HG03457 (cell line): ENCODE measurements around the gene MMP19.
"Not testable (repeated sequence)": the region's sequence is repeated elsewhere in the genome, so short reads cannot be mapped to it uniquely, and the experiment has no call there.

Experiments used
- ATAC-seq: cut with Tn5 transposase; IDR thresholded peaks from one replicate; pipeline ENCODE4 v1.9.1; 2021; ENCODE audit warnings: moderate number of reproducible peaks; ENCODE audit not compliant: unreplicated experiment

Gene MMP19, protein sequence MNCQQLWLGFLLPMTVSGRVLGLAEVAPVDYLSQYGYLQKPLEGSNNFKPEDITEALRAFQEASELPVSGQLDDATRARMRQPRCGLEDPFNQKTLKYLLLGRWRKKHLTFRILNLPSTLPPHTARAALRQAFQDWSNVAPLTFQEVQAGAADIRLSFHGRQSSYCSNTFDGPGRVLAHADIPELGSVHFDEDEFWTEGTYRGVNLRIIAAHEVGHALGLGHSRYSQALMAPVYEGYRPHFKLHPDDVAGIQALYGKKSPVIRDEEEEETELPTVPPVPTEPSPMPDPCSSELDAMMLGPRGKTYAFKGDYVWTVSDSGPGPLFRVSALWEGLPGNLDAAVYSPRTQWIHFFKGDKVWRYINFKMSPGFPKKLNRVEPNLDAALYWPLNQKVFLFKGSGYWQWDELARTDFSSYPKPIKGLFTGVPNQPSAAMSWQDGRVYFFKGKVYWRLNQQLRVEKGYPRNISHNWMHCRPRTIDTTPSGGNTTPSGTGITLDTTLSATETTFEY

DNA sequence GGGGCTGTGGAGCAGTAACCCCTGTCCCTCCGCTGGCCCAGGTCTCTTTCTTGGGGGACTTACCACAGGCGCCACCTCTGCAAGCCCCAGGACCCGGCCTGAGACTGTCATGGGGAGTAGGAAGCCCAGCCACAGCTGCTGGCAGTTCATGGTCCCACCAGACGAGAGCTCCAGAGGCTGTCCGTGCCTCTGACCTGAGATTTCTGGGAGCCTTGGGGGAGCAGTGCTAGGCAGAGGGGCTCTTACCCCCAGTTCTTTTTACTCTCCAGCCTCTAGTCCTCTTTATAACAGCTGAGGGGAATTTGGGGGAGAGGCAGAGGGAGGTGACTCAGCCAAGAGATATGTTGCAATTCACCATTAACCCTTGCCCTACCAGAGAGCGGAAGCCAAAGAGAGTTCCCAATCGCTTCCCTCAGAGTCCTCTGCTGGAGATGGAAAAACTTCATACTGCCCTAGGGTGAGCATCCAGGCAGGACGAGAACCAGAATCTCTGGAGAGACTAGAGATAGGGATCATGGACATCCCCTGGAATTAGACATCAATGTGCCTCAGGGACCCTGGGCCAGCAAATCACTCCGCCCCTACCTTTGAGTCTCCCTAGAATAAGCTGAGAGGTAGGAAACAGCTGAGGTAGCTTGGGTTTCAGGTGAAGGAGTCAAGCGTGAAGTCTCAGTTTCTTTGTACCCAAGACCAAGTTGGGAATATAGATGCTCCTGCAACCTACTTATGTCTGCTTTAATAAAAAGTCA is at the start of gene MMP19:
Gene MMP19 (minus strand): TSS at position 256 of the 749 bp plus-strand sequence. CDS start 106 bp downstream, at position 150.
- no peak for ATAC-seq

DNA sequence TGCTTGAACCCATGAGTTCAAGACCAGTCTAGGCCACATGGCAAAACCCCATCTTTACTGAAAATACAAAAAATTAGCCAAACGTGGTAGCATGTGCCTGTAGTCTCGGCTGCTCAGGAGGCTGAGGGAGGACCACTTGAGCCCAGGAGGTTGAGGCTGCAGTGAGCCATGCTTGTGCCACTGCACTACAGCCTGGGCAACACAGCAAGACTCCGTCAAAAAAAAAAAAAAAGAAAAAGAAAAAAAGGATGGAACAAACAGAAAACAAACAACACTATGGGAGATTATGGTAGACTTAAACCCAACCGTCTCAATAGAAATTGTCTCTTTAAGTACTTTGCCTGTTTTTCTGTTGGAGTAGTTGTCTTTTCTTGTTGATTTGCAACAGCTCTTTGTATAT is 48.6 kb upstream of the MMP19 start:
- ATAC-seq: no peak

DNA sequence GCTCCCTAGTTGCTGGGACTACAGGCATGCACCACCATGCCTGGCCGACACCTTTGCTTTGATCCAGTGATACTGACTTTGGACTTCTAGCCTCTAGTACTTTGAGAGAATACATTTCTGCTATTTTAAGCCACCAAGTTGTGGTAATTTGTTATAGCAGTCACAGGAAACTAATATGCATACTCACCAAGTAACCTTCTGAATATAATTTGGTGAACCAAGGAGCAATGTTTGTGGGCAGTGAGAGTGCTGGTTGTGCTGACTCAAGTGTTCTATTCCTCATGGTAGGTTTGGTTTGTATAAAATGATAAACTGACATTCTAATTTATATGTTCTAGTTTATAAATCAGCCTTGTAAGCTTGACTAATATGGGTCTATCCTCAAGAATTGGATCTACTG is 42.4 kb upstream of the MMP19 start:
- no peak for ATAC-seq

DNA sequence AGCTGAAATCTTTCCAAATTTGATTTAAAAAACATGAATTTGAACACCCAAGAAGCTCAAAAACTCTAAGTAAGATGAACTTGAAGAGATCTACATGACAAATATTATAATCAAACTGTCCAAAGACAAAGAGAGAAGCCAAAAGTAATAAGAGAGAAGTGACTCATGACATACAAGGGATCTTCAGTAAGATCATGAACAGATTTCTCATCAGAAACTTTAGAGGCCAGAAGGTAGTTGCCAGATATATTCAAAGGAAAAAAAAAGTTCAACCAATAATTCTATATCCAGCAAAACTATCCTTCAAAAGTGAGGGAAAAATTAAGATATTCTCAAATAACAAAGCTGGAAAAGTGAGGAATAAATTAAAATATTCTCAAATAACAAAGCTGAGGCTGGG is 35.1 kb upstream of the MMP19 start:
- no peak for ATAC-seq

DNA sequence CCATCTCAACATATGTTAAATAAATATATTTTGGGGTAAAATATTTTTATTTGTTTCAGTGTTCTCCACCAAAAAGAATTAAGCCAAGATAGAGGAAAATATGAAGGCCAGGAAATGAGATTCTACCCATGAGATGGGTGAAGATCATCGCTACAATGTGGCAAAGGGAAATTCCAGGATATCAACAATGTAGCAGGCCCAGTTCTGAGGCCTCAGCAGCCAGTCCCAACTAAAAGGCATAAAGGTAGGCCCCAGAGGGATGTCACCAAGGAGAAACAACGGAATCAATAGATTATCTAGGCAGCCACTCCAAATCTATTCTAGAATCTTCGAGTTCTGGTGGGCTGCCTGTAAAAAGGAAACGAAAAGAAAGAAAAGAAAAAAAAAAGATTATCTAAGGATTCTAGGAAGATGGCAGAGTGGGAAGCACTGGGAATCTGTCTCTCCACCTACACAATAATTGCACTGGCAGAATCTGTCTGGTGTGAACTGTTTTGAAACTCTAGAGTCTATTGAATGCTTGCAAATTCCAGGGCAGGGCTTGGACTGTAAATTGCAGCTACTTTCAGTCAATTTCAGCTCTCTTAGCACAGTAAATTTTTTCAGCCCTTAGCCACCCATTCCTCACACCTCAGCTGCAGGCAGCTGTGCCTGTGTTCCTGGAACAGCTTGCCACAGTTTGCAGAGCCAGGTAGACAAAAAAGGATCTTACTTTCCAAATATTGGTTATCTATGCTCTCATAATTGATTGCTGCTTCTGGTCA is 33.1 kb upstream of the MMP19 start:
- ATAC-seq: no peak

DNA sequence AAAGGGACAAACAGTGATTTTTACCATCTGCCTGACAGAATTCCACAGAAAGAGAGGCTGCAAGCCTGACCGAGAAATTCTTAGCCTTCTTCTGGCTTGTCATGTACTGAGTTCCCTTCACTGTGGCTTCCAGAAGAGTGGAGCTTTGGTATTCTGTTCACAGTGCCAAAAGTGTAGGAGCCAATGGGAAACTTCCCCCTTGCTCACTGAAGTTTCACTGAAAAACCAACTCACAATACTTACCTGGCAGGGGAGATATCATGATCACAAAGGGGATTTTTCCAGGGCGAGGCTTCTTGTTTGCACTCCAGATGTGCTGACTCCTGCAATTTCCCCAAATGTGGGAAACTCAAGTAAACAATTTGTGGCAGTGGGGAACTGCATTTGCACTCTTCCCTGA is 31.7 kb upstream of the MMP19 start:
- ATAC-seq: no peak

DNA sequence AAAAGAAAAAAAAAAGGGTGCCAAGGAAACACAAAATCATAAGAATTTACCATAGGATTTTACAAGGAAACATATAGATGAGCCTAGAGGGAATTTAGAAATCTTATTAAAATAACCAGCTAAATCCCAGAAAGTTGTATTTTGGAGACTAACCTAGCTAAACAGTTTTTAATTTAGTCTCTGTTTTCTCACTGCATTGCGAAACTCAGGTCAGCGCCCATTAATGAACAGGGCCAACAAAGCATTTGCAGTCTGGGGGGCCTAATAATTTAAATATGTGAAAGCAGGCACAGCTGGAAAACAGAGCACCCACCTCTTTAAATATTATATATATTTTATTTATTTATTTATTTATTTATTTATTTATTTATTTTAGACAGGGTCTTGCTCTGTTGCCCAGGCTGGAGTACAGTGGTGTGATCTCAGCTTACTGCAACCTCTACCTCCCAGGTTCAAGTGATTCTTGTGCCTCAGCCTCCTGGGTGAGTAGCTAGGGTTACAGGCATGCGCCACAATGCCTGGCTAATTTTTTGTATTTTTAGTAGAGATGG is 23.8 kb upstream of the MMP19 start:
- ATAC-seq: not testable (repeated sequence)

DNA sequence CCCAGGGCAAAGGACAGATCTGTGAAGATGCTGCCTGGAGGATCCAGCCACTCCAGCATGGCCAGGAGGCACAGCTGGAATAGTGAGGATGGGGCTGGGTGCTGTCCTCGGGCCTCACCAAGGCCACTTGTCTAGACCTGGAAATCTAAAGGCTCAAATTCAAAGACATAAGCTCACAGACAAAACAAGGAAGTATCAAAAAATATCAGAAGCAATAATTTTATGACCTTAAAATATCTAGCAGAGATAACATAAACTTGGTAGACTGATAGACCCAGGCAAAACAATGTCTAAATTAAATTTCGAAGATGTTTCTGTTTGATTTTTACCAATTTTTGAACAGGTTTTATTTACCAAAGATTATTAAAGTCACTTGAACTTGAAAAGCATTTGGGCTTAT is 22.6 kb upstream of the MMP19 start:
- no peak for ATAC-seq

DNA sequence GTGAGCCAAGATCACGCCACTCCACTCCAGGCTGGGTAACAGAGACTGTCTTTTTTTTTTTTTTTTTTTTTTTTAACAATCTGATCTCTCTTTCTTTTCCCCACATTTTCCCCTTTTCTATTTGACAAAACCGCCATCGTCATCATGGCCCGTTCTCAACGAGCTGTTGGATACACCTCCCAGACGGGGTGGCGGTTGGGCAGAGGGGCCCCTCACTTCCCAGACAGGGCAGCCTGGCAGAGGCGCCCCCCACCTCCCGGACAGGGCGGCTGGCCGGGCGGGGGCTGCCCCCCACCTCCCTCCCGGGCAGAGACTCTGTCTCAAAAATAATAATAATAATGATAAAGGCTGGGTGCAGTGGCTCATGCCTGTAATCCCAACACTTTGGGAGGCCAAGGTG is 20.2 kb upstream of the MMP19 start:
- ATAC-seq: not testable (repeated sequence)

DNA sequence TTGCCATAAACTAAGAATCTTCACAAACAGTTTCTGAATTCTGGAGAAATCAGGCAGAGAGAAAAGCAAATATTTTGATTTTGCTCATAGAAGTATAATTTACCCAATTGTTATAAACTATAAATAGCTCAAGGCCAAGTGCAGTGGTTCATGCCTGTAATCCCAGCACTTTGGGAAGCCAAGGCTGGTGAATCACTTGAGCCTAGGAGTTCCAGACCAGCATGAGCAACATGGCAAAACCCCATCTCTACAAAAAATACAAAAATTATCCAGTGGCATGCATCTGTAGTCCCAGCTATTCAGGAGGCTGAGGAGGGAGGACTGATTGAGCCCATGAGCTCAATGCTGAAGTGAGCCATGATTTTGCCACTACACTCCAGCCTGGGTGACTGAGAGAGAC is 19.6 kb upstream of the MMP19 start:
- ATAC-seq: no peak

DNA sequence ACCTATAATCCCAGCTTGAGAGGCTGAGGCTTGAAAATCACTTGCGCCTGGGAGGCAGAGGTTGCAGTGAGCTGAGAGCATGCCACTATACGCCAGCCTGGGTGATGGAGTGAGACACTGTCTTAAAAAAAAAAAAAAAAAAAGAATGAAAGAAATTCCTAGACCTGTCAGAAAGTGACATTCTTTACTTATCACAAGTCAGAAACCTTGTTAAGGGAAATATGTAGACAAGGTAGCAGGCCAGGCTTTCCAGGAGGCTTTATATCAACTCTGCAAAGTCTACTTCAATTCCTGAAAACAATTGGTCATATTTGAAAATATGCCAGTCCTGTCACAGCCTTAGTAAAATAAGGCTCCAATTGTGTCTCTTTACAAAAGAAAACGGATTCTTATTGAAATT is 19.1 kb upstream of the MMP19 start:
- no peak for ATAC-seq

DNA sequence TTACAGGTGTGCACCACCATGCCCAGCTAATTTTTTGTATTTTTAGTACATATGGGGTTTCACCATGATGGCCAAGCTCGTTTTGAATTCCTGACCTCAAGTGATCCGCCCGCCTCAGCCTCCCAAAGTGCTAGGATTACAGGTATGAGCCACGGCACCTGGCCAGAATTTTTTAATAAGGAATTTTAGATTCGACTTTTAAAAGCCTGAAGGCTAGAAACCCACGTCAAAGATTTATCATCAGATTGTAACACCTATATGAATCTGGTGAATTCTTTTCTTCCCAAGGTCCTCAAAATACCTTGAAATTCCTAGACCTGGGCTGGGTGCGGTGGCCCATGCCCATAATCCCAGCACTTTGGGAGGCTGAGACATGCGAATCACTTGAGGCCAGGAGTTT is 18.7 kb upstream of the MMP19 start:
- no peak for ATAC-seq

DNA sequence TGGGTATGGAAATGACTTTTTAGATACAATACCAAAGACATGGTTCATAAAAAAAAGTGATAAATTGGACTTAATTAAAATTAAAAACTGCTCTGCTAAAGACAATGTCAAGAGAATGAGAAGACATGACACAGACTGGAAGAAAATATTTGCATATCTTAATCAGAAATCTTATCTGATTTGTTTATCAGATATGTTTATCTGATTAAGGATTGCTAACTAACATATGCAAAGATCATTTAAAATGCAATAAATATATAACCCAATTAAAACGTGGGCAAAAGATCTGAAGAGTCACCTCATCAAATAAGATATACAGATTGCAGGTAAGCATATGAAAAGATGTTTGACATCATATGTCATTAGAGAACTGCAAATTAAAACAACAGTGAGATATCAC is 10.0 kb upstream of the MMP19 start:
- no peak for ATAC-seq

DNA sequence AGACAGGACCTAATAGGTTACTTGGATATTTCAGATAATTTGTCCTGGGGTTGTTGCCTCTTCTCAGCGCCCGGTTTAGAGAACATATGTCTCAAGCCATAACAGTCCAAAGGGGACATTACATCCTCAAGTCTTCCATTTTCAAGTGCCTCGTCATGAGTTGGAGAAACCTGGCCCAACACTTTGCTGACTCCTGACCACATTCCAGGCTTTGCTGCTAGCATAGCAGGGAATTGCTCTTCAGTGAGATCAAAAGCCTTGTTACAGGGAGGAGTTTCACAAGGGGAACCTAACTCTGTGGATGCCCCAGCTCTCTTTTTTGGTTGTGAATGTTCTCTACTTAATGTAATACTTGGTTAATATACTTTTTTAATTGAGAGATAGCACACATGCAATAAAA is 8.2 kb upstream of the MMP19 start:
- ATAC-seq: no peak

DNA sequence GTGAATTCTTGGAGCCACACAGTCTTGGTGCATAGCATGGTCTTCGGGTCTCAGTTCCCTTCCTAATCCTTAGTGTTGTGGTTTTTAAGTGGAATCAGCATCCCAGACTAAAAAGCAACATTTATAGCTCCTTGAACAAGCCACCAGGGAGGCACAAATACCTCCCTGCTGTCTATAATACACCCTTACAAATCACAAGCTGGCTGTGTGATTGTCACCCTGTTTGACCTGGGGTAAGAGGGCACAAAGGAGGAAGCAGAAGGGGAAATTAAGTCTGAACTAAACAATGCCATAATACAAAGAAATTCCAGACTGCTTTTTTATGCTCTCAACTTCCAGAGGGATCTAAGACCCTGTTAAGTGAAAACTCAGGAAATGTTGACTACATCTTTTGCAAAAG is 7.7 kb upstream of the MMP19 start:
- ATAC-seq: no peak

DNA sequence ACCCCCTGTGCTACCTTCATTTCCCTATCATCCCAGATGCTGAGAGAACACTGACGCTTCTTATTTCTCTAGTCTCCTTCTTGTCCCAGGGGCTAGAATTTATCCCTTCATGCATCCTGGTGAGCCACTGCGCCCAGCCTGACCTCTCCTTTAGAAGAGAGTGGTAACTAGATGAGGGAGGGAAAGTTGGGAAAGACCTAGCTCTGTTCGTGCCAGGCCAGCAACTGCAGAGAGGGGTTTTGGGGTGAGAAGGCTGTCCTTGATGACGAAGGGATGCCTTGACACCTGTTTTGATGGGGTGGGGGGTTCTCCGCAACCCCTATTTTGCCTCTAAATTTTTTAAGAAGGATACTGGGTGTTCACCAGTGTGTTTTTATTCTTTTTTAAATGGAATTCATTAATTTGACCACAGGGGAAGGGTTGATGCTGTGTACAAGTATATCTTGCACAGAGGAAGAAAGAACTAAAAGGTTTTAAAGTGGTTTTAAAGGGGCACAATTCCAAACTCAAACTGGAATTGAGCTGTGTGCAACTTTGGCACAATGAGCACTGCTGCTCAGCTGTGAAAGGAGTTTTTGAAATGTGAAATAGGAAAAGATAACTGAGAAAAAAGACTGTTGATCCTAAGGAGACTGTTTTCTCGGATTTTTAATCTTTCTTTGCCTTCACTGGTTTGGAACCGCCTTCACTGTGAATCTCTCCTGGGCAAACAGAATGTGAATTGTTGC is 7.0 kb upstream of the MMP19 start:
- ATAC-seq: no peak

DNA sequence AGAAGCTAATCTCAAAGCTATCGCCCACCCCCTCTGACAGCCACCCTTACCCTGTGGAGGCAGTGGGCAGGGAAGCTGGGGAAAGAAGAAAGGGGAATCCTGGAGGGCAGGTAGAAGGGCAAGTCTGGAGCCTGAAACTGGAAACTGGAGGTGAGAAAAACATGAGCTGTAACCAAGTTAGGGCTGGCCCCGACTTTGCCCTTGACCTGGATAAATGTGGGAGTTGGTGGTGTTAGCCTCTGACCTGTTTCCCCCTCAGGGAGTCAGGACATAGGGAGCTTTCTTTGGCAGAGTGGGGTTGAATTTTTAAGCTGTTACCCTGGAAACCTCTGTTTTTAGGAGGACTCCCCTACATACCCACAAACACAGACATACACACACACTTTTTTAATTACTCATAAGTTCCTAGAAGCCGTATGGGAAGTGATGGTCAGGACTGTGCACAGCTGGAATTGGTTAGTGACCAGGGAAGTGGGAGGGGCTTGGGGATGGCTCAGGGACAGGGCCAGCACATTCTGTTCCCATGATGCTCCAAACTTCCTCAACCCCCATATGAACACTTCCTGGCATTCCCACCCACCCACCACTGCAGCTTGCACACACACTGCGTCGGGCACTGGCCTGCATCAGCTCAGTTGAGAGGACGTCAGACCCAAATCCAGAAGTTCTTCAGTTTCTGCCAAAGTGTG is 5.0 kb upstream of the MMP19 start:
- no peak for ATAC-seq

DNA sequence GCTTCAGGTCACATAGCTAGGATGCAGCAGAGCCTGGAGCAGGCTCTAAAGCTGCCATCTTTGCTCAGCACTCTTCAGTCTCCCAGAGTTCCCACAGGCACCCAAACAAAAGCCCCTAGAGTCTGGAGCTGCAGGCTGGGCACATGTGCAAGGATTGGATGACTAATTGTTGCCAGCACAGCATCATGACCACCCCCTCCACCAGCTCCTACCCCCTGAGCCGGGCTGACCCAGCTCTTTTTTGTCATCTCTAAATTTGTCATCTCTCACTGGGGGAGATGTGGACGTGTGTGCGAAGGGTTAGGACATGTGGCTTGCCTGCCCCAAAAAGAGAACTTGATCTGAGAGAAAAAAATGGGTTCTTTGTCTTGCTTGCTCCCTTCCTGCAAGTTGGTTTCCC is 4.3 kb upstream of the MMP19 start:
- no peak for ATAC-seq

DNA sequence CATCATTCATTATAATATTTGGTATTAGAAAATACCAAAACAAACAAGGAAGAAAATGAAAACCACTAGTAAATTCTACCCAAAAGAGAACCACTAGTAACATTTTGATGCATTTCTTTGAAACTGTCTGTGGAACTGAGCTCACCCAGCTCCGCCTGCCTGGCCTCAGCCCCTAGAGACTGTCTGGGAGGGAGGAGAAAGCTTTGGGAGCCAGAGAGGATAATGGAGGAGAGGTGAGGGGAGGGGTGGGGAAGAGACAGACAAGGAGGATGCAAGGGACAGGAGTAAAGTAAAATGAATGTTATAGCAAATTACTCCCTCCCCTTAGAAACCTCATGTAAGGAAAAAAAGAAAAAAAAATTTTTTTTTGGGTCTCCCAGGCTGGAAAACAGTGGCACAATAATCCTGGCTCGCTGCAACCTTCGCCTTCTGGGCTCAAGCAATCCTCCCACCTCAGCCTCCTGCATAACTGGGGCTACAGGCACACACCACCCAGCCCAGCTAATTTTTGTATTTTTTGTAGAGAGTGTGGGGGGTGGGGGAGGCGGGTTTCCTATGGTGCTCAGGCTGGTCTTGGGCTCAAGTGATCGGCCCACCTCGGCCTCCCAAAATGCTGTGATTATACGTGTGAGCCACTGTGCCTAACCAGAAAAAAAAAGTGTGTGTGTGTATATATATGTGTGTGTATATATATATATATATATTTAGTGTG is 3.2 kb upstream of the MMP19 start:
- no peak for ATAC-seq
